IPS-NIHi7 (cell line): ENCODE measurements around the gene NECTIN2.
"Not testable (repeated sequence)": the region's sequence is repeated elsewhere in the genome, so short reads cannot be mapped to it uniquely, and the experiment has no call there.

Experiments used
- DNase-seq: peaks from one replicate; pipeline ENCODE4 v3.0.0; 2012; ENCODE audit warnings: mixed read lengths; ENCODE audit errors: extremely low spot score

Gene NECTIN2

GRCh38 chr19:44851427-44851826 is 5.3 kb downstream of the NECTIN2 start:
- no peak for DNase-seq

GRCh38 chr19:44855606-44856005 is 9.5 kb downstream of the NECTIN2 start:
- no peak for DNase-seq

DNA sequence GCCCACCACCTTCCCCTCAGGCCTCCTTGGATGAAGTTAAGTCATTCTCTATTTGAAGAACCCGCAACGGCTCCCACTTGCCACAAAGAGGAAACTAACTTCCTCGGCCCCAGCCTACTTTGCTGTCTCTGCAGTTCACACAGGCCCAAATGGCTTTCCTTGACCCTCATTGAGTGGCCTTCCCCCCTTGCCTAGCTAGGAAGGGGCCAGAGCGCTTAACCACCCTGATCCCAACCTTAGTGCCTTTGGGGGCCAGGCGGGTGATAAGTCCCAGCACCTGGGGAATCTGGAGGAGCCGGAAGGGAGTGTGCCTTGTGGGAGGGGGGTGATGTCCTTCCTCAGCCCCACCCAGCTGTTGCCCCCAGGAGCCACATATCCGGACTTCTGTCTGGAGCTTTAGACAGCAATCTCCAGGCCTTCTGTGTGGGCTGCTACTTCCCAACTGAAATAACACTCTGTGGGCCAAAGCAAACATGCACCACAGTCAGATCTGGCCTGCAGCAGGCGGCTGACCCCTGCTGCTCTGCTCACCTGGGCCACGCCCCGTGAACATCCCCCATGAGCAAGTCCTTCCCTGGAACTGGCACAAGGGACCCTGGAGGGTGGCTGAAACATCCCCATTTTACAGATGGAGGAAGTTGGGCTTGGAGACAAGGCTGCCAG is 10.5 kb downstream of the NECTIN2 start:
- no peak for DNase-seq

GRCh38 chr19:44857837-44858236 is 11.7 kb downstream of the NECTIN2 start:
- no peak for DNase-seq

GRCh38 chr19:44861576-44861975 is 15.5 kb downstream of the NECTIN2 start:
- not testable (repeated sequence) for DNase-seq

DNA sequence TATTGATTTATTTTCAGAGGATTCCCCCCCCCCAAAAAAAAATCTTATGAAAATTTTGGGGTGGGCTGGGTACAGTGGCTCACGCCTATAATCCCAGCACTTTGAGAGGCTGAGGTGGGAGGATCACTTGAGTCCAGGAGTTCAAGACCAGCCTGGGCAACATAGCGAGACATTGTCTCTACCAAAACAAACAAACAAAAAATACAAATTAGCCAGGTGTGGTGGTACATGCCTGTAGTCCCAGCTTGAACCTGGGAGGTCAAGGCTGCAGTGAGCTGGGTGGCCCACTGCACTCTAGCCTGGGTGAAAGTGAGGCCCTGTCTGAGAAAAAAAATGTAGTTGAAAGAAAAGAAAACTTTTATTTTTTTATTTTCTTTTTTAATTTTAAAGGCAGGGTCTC is 17.9 kb downstream of the NECTIN2 start:
- no peak for DNase-seq

DNA sequence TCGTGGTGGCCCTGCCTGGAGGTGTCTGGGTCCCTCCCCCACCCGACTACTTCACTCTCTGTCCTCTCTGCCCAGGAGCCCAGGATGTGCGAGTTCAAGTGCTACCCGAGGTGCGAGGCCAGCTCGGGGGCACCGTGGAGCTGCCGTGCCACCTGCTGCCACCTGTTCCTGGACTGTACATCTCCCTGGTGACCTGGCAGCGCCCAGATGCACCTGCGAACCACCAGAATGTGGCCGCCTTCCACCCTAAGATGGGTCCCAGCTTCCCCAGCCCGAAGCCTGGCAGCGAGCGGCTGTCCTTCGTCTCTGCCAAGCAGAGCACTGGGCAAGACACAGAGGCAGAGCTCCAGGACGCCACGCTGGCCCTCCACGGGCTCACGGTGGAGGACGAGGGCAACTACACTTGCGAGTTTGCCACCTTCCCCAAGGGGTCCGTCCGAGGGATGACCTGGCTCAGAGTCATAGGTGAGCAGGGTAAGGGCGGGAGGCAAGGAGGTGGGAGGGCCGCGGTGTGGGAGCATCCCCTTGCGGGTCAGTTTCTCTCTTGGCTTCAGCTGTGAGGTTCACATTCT is 19.2 kb downstream of the NECTIN2 start:
- no peak for DNase-seq

DNA sequence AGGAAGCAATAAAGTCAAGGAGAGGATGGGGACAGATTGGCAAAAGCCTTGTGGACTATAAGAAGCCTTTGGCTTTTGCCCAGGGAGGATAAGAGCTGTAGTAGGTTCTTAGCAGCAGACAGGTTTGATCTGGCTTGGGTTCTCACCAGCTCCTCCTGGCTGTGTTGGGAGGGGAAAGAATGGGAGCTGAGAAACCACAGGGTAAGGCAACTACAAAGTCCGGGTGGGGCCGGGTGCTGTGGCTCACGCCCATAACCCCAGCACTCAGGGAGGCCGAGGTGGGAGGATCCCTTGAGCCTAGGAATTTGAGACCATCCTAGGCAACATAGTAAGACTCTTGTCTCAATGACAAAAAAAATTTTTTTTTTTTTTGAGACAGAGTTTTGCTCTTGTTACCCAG is 20.6 kb downstream of the NECTIN2 start:
- no peak for DNase-seq

DNA sequence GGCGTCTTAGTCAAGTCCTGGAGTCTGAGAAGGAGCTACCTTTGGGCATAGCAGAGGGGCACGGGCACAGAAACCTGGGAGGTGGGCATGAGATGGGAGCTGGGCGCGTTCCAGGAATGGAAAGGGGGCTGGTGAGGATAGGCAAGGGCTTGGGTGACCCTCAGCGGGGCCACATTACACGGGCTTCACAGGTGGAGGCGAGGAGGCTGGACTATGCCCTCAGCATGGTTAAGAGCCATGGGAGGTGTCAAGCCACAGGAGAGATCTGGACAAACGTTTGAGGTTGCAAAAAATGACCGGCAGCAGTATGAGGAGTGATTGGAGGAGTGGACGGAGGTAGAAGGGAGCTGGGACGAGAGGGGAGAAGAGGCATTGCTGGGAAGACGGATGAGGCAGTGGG is 21.5 kb downstream of the NECTIN2 start:
- no peak for DNase-seq

DNA sequence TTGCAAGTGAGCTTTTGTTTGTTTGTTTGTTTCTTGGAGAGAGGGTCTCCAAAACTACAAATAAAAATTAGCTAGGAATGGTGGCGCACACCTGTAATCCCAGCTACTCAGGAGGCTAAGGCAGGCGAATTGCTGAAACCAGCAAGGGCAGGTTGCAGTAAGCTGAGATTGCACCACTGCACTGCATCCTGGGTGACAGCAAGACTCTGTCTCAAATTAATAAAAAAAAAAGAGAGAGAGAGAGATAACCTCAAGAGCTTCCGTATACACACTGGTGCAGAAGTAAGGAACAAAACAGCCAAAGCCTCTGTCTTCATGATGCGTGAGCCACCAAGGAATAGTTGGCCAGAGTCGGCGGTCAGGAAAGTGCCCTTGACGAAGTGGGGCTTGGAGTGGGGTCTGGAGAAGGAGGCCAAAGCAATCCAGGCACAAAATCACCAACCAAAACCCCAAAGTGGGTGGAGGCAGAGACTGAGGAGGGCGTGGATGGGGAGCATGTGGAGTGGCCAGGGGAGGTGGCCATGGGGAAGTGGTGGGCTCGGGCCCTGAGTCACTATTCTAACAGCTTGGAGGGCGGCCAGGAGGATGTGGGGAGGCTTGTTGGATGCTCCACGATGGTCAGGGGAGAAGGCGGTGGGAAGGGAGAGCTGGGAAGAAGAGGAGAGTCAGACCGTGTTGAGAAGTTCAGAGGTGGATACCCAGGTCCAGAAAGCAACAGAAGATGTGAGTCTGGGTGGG is 23.8 kb downstream of the NECTIN2 start:
- DNase-seq, result no peak

DNA sequence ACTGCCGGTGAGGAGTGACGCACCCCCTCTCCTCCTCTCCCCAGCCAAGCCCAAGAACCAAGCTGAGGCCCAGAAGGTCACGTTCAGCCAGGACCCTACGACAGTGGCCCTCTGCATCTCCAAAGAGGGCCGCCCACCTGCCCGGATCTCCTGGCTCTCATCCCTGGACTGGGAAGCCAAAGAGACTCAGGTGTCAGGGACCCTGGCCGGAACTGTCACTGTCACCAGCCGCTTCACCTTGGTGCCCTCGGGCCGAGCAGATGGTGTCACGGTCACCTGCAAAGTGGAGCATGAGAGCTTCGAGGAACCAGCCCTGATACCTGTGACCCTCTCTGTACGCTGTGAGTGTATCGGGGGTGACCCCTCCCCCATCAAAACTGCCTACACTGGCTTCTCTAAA is 25.7 kb downstream of the NECTIN2 start:
- no peak for DNase-seq

DNA sequence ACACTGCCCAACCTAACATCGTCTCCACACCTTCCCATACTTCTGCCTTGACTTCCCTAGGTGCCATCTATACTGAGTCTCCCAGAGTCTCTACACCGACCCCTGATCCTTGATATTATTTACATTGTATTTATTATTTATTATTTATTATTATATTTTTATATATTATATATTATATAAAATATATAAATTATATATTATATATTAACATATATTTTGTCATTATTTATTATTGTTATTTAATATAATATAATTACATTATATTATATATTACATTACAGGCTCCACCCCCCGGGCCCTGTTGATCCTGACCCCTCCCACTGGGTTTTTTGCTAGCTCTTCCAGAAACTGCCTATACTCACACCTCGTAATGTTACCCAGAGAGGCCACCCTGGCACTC is 26.6 kb downstream of the NECTIN2 start:
- DNase-seq, result no peak

DNA sequence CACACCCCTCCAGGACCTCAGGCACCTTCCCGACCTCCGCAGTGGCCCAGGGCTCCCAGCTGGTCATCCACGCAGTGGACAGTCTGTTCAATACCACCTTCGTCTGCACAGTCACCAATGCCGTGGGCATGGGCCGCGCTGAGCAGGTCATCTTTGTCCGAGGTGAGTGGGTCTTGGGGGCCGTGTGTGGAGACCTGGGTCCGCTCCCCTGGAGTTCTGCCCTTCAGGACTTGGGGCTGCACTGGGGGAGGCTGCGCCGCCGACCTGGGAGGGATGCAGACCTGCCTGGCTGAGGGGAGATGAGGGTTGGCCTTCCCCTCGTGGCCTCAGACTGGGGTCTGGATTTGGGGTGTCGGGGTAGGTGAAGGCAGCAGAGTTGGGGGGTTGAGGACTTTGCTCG is 28.2 kb downstream of the NECTIN2 start:
- DNase-seq, result no peak

GRCh38 chr19:44875666-44876451 is 29.8 kb downstream of the NECTIN2 start:
- no peak for DNase-seq

- no peak for DNase-seq
These were observed 30.9 kb downstream of the NECTIN2 start for GRCh38 chr19:44876930-44877535.

DNA sequence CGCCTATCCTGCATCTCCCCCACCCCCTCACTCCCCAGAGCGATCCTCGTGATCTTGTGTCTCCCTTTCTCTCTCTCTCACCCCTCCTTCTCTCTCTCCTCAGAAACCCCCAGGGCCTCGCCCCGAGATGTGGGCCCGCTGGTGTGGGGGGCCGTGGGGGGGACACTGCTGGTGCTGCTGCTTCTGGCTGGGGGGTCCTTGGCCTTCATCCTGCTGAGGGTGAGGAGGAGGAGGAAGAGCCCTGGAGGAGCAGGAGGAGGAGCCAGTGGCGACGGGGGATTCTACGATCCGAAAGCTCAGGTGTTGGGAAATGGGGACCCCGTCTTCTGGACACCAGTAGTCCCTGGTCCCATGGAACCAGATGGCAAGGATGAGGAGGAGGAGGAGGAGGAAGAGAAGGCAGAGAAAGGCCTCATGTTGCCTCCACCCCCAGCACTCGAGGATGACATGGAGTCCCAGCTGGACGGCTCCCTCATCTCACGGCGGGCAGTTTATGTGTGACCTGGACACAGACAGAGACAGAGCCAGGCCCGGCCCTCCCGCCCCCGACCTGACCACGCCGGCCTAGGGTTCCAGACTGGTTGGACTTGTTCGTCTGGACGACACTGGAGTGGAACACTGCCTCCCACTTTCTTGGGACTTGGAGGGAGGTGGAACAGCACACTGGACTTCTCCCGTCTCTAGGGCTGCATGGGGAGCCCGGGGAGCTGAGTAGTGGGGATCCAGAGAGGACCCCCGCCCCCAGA is 32.2 kb downstream of the NECTIN2 start:
- no peak for DNase-seq

DNA sequence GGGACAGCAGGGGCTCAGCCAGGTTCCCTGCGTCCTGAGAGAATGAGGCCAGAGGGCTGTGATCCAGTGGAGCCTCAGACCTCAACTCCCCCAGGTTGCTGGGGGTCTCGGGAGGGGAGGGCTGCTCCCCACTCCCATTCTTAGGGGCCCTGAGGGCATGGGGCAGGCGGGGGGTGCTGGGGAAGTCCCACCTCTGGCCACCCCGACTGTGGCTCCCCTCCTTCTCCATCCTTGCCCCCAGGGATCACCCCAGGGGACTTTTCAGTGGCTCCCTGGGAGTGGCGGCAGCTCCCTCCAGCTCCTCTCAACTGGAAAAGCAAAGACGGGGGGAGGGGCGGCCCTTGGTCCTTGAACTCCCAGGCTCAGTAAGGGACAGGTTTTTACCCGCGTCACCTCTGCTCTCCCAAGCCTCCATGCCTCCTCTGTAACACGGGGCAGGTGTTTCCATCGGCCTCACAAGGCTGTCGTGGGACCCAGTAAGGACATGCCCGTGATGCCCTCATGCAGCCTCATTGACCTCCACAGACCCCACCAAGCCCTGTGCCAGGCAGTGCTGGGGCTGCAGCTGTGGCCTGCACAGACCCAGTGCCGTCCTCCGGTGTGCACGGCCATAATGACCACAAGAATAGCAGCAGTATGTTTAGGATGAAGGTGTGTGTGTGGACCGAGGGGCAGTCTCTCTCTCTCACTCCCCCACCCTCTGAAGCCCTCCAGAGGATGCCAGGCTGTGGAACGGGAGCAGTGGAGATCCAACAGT is 33.4 kb downstream of the NECTIN2 start:
- no peak for DNase-seq

- no peak for DNase-seq
These were observed 36.0 kb downstream of the NECTIN2 start for GRCh38 chr19:44882063-44882462.

GRCh38 chr19:44882619-44883397 is 36.7 kb downstream of the NECTIN2 start:
- DNase-seq, result not testable (repeated sequence)

- no peak for DNase-seq
These were observed 37.8 kb downstream of the NECTIN2 start for GRCh38 chr19:44883922-44884321.
